IPS-20b (cell line): ENCODE results near the gene ANKRD31.
"Not testable (repeated sequence)": the region's sequence is repeated elsewhere in the genome, so short reads cannot be mapped to it uniquely, and the experiment has no call there.

Source experiments
- H3K27ac ChIP-seq: one replicate; pipeline ENCODE4 v1.5.1; 2013; ENCODE audit warnings: low read length
- H3K27me3 ChIP-seq: 2 replicates; pipeline ENCODE4 v1.6.1; 2013; ENCODE audit warnings: mild to moderate bottlenecking, low read length, inconsistent platforms; ENCODE audit not compliant: insufficient read depth
- H3K36me3 ChIP-seq: 2 replicates; pipeline ENCODE4 v1.6.1; 2013; ENCODE audit warnings: low read depth, mild to moderate bottlenecking, inconsistent platforms, low read length, moderate library complexity; ENCODE audit not compliant: insufficient read depth
- H3K4me1 ChIP-seq: 2 replicates; pipeline ENCODE4 v1.6.1; 2013; ENCODE audit warnings: mild to moderate bottlenecking, control low read depth, inconsistent platforms, low read length, moderate library complexity; ENCODE audit not compliant: insufficient read depth
- H3K4me3 ChIP-seq: 2 replicates; pipeline ENCODE4 v1.5.1; 2013; ENCODE audit warnings: mild to moderate bottlenecking, low read length, inconsistent platforms
- H3K9ac ChIP-seq: 2 replicates; pipeline ENCODE4 v1.6.1; 2013; ENCODE audit warnings: low read depth, mild to moderate bottlenecking, inconsistent platforms, low read length, moderate library complexity
- H3K9me3 ChIP-seq: 2 replicates; pipeline ENCODE4 v1.6.1; 2013; ENCODE audit warnings: mild to moderate bottlenecking, low read depth, low read length, inconsistent platforms; ENCODE audit not compliant: insufficient read depth

The ANKRD31 gene

GRCh38 chr5:75079346-75079745, 157.3 kb downstream of the ANKRD31 start:
- H3K36me3 ChIP-seq, H3K4me1 ChIP-seq, H3K27ac ChIP-seq, H3K9ac ChIP-seq, H3K27me3 ChIP-seq, H3K4me3 ChIP-seq, H3K9me3 ChIP-seq: not testable (repeated sequence)

- H3K36me3 ChIP-seq: no peaks in the 10 kb centered on the region
- H3K9me3 ChIP-seq: no peaks in the 10 kb centered on the region
- H3K27me3 ChIP-seq: no peaks in the 10 kb centered on the region
- H3K9ac ChIP-seq: no peak overlapping the region
- no peak overlapping the region for H3K27ac ChIP-seq
- no peak overlapping the region for H3K4me3 ChIP-seq
- no peaks in the 10 kb centered on the region for H3K4me1 ChIP-seq
These were observed 158.7 kb downstream of the ANKRD31 start for GRCh38 chr5:75078027-75078426.

- H3K36me3 ChIP-seq: no peaks in the 10 kb centered on the region
- H3K9ac ChIP-seq: no peak overlapping the region
- no peaks in the 10 kb centered on the region for H3K9me3 ChIP-seq
- no peaks in the 10 kb centered on the region for H3K27me3 ChIP-seq
- H3K4me3 ChIP-seq: no peak overlapping the region
- no peaks in the 10 kb centered on the region for H3K4me1 ChIP-seq
- no peak overlapping the region for H3K27ac ChIP-seq
These were observed 164.6 kb downstream of the ANKRD31 start for GRCh38 chr5:75072061-75072460.

GRCh38 chr5:75071100-75071499, 165.6 kb downstream of the ANKRD31 start:
- Histone ChIP-seq H3K4me3 (no peak overlapping the region), H3K27ac (no peak overlapping the region), H3K36me3 (no peaks in the 10 kb centered on the region), H3K4me1 (no peaks in the 10 kb centered on the region), H3K9me3 (no peaks in the 10 kb centered on the region), H3K9ac (no peak overlapping the region), H3K27me3 (no peaks in the 10 kb centered on the region)

GRCh38 chr5:75067434-75067833, 169.2 kb downstream of the ANKRD31 start:
- Histone ChIP-seq H3K9me3 (no peaks in the 10 kb centered on the region), H3K36me3 (no peaks in the 10 kb centered on the region), H3K4me1 (no peaks in the 10 kb centered on the region), H3K27me3 (no peaks in the 10 kb centered on the region), H3K4me3 (no peak overlapping the region), H3K27ac (no peak overlapping the region), H3K9ac (no peak overlapping the region)

- no peaks in the 10 kb centered on the region for H3K9me3 ChIP-seq
- H3K4me1 ChIP-seq: no peaks in the 10 kb centered on the region
- no peaks in the 10 kb centered on the region for H3K27me3 ChIP-seq
- no peak overlapping the region for H3K27ac ChIP-seq
- no peaks in the 10 kb centered on the region for H3K36me3 ChIP-seq
- H3K4me3 ChIP-seq: no peak overlapping the region
- H3K9ac ChIP-seq: no peak overlapping the region
These were observed 173.7 kb downstream of the ANKRD31 start for GRCh38 chr5:75062925-75063531.

GRCh38 chr5:75059912-75060545, 176.6 kb downstream of the ANKRD31 start:
- no peaks in the 10 kb centered on the region for H3K36me3 ChIP-seq
- H3K9me3 ChIP-seq: no peaks in the 10 kb centered on the region
- no peak overlapping the region for H3K27ac ChIP-seq
- peaks cover 24% of the 10 kb centered on the region for H3K4me1 ChIP-seq
- H3K9ac ChIP-seq: no peak overlapping the region
- peaks cover 2% of the 10 kb centered on the region; the same call in 1 of the 2 replicates for H3K27me3 ChIP-seq
- no peak overlapping the region for H3K4me3 ChIP-seq

GRCh38 chr5:75058986-75059535, 177.6 kb downstream of the ANKRD31 start:
- Histone ChIP-seq H3K27ac (no peak overlapping the region), H3K27me3 (peaks cover 11% of the 10 kb centered on the region), H3K4me3 (no peak overlapping the region), H3K36me3 (no peaks in the 10 kb centered on the region), H3K4me1 (peaks cover 29% of the 10 kb centered on the region), H3K9me3 (no peaks in the 10 kb centered on the region), H3K9ac (no peak overlapping the region)

- Histone ChIP-seq H3K4me1 (peaks cover 29% of the 10 kb centered on the region), H3K4me3 (no peak overlapping the region), H3K9ac (no peak overlapping the region), H3K27me3 (peaks cover 21% of the 10 kb centered on the region), H3K9me3 (no peaks in the 10 kb centered on the region), H3K27ac (no peak overlapping the region), H3K36me3 (no peaks in the 10 kb centered on the region)
These were observed 179.1 kb downstream of the ANKRD31 start for GRCh38 chr5:75057561-75057960.

GRCh38 chr5:75055727-75056144, 180.9 kb downstream of the ANKRD31 start:
- Histone ChIP-seq H3K4me1 (peaks cover 37% of the 10 kb centered on the region), H3K9ac (peak overlapping the region; percentile 82; the same call in 1 of the 2 replicates), H3K27me3 (peaks cover 40% of the 10 kb centered on the region), H3K36me3 (no peaks in the 10 kb centered on the region), H3K9me3 (no peaks in the 10 kb centered on the region), H3K27ac (peak overlapping the region; percentile 84), H3K4me3 (peak overlapping the region; percentile 83; the same call in 1 of the 2 replicates)

- H3K36me3 ChIP-seq: no peaks in the 10 kb centered on the region
- H3K4me3 ChIP-seq: peak overlapping the region; percentile 83
- H3K27ac ChIP-seq: no peak overlapping the region
- peaks cover 42% of the 10 kb centered on the region for H3K27me3 ChIP-seq
- H3K9me3 ChIP-seq: no peaks in the 10 kb centered on the region
- H3K4me1 ChIP-seq: peaks cover 42% of the 10 kb centered on the region
- peak overlapping the region; percentile 82; the same call in 1 of the 2 replicates for H3K9ac ChIP-seq
These were observed 182.3 kb downstream of the ANKRD31 start for GRCh38 chr5:75054134-75054930.
